ENCODE measurements around the gene KRT86.
"Not testable (repeated sequence)": the region's sequence is repeated elsewhere in the genome, so short reads cannot be mapped to it uniquely, and the experiment has no call there.

Gene KRT86

DNA sequence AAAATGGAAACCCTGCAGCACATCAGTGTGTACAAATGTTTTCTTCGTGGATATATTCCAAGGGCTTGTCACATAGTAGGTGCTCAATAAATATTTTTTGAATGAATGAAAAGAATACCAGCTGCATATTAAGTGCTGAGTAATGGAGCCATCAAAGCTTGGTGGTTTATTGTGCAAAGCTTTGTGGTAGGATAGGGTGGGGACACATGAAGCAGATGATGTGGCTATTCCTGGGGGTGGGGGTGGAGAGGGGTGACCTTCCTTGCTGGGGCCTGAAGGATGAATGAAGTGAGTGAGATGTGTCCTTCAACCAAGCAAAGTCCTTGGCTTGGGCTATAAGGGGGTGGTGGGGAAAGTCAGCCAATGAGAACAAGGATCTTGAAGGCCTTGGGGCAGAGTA is 21.2 kb downstream of the KRT86 start:
- DNase-seq: no peak

DNA sequence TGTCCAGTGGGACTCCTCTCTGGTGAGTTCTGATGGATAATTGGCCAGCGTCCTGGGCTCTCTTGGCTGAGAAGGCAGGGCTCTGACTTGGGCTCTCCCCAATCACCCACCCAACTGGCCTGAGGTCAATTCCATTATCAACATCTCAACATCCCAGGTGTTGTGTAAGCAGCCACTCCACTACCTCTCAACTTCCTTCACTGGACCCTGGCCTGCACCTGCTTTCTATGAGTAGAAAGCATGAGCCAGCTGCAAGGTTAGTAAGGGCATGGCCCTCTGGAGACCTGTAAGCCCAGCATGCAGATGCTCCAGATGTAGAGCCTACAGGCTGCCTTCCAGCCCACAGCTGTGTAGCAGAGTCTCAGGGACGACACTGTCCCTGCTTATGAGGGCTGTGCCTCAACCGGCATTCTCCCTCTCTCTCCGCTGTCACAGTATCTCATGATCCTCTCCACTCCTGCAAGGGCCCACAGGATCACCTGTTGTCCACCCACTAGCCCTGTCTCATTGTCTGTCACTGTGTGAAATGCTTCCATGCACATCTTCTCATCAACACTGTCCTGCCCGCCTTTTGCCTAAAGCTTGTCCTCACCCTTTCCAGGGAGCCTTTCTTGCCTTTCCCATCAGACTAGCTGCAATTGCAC is 22.2 kb downstream of the KRT86 start:
- no peak for DNase-seq

DNA sequence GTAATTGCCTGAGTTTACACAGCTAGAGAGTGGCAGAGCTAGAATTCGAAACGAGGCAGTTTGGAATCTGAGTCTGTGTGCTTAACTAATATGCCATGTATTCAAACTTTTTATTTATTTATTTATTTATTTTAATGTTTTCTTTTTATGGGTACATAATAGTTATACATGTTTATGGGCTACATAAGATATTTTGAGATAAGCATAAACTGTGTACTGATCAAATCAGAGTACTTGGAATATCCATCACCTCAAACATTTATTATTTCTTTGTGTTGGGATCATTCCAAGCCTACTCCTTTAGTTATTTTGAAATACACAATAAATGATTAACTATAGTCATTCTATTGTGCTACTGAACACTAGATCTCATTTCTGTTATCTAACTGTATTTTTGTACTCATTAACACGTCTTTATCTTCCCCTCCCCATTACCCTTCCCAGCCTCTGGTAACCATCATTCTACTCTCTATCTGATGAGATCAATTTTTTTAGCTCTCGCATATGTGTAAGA is 24.3 kb downstream of the KRT86 start:
- DNase-seq: no peak

DNA sequence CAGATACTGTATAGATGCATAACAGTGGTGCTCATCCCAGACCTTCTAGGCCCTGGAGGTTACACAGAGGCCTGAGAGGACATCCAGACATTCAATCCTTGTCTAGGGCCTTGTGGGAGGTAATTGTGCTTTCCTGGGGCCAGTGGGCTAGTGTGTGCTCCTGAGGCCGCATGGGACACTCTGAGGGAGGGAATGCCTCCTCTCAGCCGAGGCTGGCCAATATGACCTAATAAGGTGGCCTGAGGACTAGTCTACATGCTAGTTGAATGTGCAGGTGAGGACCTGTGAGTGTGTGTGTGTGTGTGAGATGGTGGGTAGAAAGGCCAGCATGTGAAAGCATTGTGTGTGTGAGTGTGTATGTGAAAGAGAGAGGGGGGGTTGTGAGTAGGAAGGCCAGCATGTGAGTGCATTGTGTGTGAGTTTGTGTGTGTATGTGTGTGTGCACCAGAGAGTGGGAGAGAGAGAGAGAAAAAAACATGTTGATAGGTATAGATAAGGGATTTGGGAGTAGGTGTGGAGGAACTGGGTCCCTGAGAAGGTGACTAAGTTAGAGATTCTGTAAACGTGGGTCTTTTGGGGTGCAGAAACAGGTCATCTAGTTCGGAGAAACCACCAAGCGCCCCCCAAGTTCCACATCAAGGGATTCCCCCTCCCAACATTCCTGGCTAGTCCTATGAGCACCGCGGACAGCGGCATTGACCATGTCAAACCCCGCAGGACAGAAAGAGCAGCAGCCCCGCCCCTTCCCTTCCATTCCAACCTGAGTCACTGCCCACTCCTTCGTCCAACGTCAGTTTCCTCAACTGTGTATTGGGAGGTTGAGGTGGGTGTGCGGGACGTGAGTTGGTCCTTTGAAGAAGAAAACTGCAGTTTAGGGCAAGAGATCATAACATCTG is 26.6 kb downstream of the KRT86 start:
- no peak for DNase-seq

DNA sequence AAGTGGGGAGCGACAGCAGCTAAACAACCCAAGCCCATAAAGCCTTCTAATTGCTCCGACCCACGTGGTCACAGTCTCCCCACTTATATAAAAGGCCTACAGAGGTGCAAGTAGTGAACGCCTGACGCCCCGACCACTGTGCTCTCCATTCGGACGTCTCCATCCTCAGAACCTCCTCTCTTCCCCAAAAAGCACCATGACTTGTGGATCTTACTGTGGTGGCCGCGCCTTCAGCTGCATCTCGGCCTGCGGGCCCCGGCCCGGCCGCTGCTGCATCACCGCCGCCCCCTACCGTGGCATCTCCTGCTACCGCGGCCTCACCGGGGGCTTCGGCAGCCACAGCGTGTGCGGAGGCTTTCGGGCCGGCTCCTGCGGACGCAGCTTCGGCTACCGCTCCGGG is 27.3 kb downstream of the KRT86 start:
- DNase-seq: not testable (repeated sequence)

DNA sequence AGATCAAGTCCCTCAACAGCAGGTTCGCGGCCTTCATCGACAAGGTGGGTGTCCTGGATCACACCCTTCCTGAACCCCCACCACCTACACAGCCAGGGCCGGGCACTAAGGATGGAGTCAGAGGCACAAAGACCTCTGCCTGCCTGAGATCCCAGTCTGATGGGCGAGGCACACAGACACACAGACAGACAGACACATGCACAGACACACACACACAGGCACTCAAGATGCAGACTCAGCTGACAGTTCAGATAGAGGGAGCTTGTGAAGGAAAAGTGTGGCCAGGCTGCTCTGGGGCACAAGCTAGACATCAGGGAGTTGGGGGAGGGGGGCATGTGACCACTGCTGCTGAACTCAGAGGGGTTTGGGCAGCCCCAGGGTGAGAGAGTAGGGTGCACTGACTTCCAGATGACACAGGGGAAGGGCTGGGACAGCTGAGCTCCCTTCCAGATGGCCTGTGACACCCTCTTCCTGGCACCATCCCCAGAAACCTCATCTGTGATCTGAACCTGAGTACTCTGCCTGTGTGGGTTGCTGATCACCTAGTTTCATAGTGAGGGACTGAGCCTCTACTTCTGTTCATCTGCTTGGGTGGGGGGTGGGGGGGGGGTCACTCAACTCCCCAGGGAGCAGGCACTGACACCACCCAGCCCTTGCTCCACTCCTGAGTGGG is 27.9 kb downstream of the KRT86 start:
- not testable (repeated sequence) for DNase-seq

DNA sequence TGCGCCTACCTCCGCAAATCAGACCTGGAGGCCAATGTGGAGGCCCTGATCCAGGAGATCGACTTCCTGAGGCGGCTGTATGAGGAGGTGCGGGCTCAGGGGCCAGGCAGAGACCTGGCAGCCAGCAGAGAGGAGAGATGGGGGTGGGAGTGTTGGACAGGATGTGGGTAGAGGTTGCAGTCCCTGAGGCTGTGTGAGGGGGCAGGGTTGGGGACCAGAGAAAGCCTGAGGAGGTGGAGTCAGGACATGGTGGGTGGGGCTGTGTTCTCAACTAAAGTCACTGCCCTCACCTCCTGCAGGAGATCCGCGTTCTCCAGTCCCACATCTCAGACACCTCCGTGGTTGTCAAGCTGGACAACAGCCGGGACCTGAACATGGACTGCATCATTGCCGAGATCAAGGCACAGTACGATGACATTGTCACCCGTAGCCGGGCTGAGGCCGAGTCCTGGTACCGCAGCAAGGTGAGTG is 30.5 kb downstream of the KRT86 start:
- not testable (repeated sequence) for DNase-seq

DNA sequence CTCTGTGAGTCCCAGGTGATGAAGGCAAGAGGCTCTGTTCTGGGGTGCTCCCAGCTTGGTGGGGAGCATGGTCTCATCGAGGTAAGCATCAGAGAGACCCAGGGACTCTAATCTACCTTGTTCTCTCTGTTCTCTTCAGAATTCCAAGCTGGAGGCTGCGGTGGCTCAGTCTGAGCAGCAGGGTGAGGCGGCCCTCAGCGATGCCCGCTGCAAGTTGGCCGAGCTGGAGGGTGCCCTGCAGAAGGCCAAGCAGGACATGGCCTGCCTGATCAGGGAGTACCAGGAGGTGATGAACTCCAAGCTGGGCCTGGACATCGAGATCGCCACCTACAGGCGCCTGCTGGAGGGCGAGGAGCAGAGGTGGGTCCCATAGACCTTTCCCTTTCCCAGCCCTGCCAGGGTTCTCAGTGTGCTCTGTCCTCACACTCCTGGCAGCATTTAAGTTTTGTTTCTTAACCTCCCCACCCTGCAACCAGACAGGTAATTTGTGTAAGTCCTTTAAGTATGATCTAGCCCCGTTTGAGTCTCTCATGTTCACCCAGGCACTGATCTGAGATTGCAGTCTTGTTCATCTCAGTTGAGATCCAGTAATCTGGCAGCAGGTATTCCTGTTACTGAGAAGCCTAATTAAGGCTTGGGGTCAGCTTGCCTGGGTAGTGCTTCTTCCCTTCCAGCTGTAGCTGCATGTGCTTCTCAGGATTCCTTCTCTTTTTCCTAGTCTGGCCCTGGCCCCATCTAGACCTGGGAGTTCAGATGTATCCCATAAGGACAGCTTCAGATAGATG is 31.7 kb downstream of the KRT86 start:
- no peak for DNase-seq

DNA sequence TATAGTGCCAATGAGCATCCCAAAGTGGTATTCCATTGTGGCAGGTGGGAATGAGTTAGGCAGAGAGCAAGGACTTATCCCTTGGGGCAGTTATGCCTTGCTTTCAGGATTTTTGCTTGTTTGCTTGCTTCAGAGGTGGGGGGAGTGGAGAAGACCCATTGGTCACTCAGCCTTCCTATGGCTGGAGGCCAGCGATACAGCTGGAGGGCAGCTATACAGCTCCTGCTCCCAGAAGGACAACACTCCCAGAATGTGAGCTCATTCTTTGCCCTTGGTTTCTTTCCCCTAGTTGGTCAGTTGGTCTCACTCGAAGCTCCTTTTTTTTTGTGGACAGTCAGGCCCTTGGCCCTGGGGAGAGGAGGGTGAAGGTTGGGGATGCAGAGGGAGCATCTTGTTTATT is 32.3 kb downstream of the KRT86 start:
- no peak for DNase-seq

DNA sequence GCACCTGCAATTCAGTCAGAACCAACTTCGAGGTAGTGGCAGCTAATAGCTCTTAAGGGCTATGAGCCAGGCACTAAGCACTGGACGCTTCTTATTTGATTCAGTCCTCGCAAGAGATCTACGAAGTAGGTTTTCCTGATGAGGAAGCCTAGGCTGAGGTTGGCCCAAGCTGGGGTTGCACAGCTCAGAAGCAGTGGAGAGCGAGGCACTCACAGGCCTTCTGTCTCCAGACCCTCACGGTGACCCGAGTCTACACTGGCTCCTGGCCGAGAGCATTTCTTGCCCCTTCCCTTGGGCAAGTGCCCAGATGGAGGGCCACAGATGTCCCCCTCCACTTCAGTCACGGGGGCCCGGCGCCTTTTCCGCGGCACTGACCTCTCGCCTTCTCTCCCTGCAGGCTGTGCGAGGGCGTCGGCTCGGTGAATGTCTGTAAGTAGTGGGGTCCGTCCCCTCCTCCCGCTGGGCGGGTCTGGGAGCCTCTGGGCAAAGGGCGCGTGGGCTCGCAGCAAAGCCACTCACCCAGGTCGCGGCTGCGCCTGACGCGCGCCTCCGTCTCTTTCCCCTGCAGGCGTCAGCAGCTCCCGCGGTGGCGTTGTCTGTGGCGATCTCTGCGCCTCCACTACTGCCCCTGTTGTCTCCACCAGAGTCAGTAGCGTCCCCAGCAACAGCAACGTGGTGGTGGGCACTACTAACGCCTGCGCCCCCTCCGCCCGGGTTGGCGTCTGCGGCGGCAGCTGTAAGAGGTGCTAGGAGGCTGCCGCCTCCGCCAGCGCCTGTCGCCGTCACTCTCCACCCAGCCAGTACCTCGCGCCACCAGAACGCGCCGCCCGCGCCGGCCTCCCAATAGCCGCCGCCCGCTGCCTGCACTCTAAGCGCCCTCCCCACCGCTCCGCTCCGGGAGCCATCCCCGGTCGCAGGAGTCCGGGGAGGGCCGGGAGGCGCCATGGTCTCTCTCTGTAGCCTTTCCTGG is 33.7 kb downstream of the KRT86 start:
- peak; percentile 39 for DNase-seq

DNA sequence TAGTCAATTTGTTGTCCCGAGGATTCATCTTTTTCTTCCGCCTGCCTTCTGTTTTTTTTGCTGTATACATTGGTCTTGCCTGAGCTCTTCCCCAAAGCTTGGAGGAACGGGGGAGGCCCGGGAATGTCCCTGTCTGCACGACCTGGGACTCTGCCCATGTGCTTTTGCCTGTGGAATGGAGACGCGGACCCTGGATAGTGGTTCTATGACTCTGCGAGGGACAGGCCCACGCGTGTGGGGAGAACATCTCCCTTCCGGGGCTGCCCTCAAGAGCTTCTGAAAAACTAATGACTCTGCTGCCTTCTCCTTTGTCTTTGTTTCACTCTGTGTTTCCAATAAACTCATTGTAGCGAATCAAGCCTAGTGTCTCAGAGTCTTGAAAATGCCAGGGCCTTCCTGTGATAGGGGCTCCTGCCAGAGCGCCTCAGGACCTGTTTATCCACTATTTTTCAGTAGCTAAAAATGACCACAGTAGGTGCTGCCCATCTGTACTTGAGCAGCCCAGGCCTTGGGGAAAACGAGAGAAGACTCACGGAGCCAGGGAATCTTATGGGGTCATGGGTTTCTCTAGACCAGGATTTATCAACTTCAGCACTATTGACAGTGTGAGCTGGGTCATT is 34.5 kb downstream of the KRT86 start:
- no peak for DNase-seq

DNA sequence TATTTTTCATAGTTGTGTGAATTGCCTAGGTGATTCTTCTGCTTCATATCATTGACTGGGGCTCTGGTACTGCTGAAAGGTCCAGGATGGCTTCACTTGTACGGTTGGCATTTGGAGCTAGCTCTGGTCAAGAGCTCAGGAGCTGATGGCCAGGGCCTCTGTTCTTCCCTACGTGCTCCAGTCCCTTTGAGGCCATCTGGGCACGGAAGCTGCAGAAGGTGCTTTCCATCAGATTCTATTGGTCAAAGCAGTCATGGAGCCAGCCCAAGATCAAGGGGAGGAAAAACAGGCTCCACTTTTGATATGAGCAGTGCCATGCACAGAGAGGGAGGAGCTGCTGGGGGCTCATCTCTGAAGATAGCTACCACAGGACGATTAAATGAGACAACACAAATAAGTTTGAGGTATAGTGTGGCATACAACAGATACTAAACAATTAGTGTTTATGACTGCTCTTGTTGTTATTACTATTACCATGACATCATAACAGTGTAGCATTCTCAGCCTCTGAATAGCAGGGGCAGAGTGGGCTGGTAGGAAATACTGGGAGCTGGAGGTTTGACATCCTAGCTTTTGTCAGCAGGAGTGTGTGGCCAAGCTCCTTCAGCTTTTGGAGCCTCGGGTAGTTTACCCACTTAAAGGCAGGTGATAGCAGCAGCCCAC is 36.3 kb downstream of the KRT86 start:
- peak; percentile 70 for DNase-seq

DNA sequence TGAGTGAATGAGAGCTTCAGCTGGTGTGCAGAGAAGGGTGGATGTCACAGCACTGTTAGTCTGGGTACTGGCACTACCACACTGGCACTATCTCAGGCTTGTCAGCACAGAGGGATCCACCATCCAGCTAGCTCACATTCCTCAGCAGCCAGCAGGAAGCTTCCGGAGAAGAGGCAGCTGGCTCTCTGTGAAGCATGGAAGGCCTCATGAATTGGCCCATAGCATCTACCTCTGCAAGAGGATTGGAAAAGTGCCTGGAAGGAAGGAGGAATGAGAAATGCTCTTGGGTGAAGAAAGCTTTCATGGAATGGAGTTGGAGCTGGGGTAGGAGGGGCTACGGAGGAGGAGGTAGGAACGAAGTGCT is 36.8 kb downstream of the KRT86 start:
- DNase-seq: no peak

DNA sequence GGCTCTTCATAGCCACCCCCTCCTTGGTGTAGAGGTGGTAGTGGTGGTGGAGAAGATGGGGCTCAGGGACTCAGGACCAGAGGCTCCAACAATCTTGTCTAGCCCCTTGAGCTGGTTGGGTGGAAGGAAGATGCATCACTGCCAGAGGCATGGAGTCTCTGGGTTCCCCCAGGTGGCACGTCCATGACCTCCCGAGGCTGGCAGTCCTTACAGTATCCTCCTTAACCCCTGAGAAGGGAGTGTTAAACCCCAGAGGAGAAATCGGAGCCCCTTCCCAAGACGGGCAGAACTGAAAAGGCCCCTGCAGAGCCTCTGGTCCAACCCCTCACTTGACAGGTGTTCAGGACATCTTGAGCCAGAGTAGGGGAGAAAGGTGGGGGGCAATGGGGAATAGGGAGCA is 37.6 kb downstream of the KRT86 start:
- no peak for DNase-seq

DNA sequence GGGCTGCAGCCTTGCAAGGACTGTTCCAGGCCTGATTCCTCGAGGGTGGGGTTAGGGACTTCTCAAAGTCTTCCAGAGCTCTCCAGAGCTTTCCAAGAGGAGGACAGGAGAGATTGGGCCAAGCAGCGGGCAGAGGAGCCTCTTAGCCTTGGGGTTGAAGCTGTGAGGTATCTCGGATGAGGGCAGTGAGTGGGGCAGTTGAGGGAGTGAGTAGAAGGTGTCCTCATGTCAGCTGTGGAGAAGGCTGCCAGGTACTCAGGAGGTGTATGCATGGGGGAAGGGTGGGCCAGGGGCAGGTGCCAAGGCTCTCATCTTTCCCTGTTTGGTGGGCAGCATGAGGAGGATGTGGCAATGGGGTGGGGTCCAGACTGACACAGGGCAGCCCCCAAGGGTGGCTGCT is 39.0 kb downstream of the KRT86 start:
- no peak for DNase-seq

DNA sequence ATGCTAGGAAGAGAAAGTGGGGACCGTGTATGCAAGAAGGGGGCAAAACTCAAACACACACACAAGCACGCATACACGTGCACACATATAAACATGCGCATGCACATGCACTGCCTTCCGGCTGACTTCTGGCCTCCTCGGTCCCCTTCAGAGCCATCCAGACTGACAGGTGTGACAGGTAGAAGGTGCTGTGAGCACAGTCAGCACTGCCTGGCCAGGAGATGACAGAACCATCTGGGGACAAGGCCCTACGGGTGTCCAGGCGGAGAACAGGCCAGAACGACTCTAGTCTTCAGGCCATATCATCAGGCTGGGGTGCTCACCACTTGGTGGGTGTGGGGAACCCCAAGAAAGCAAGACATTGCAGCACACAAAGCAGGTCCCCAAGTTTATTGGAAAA is 39.5 kb downstream of the KRT86 start:
- DNase-seq: no peak

DNA sequence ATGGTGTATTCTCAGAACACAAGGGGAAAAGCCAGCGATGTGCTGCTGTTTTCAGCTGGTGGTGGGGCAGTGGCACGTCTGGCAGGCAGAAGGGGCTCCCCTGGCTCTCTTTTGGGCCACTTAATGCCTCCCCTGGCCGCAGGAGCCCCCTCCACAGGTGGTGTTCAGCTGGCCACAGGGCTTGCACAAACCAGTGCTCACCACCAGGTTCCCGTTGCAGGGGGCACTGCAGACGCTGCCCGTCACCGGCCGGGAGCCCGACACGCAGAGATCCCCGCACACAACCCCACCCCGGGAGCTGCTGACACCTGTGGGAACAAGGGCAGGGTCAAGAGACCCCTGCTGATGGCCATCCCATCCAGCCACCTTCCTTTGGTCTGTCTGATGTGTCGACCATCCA is 40.1 kb downstream of the KRT86 start:
- no peak for DNase-seq

DNA sequence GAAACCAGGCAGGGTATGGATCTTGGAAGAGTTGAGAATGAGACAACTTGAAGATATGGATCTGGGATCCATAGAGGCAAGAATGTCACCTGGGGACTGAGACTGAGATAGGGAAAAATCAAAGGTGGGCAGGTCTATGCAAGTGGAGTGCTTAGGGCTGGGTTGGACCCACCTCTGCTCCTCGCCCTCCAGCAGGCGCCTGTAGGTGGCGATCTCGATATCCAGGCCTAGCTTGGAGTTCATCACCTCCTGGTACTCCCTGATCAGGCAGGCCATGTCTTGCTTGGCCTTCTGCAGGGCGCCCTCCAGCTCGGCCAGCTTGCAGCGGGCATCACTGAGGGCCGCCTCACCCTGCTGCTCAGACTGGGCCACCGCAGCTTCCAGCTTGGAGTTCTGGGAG is 41.3 kb downstream of the KRT86 start:
- not testable (repeated sequence) for DNase-seq

DNA sequence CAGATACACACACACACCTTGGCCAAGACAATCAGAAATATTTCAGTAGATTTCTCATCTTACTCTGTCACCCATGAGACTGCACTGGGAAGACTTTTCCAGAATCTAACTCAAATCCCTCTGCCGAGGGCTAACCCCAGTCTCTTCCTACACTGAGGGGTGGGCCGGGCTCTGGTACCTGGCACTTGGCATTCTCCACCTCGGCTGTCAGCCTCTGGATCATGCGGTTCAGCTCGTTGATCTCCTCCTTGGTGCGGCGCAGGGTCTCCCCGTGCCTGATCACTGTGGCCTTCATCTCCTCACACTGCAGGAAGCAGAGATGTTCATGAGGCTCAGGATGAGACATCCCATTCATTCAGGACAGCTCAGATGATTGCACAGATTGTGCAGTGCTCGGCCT is 41.8 kb downstream of the KRT86 start:
- DNase-seq: no peak

DNA sequence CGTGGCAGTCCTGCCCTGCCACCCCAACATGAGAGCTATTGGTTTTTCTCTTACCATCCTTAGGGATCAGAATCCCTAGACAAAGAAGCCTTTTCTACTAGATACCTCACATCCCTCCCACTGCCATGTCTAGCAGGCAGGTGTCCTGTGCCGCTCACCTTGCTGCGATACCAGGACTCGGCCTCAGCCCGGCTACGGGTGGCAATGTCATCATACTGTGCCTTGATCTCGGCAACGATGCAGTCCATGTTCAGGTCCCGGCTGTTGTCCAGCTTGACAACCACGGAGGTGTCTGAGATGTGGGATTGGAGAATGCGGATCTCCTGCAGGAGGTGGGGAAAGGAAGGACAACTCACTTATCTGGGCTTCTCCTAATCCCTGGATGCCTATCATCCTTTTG is 42.3 kb downstream of the KRT86 start:
- no peak for DNase-seq
